Coronary artery (tissue), 2 donors: ENCODE results near the gene KLHL28.
A peak's percentile ranks its signal among the peaks of the same experiment; 100 is the strongest.

ENCODE experiments used
- DNase-seq: peaks from one replicate; pipeline ENCODE4 v3.0.0-alpha.2; 2017; ENCODE audit warnings: low spot score
- H3K27ac ChIP-seq, 2 donors: fragments of 200-600 bp; sonication (generic); one replicate each; pipeline ENCODE4 v1.5.1; 2016 to 2019
- H3K4me3 ChIP-seq: fragments of 200-600 bp; sonication (generic); 2 replicates; pipeline ENCODE4 v1.5.1; 2016; ENCODE audit warnings: mild to moderate bottlenecking, moderate library complexity
- CTCF ChIP-seq: fragments of 200-600 bp; sonication (generic); IDR thresholded peaks from one replicate; pipeline ENCODE4 v1.5.1; 2019; ENCODE audit warnings: antibody characterized with exemption

KLHL28 gene

GRCh38 chr14:44937547-44937946, 24.2 kb downstream of the KLHL28 start:
- TF ChIP-seq CTCF, result no peak
- H3K27ac ChIP-seq, result no peak overlapping the region
- no peak for DNase-seq
- no peak overlapping the region for H3K4me3 ChIP-seq

GRCh38 chr14:44935155-44935554, 26.6 kb downstream of the KLHL28 start:
- TF ChIP-seq CTCF, result no peak

GRCh38 chr14:44928793-44929192, 33.0 kb downstream of the KLHL28 start:
- Histone ChIP-seq H3K27ac (no peak overlapping the region), H3K4me3 (no peak overlapping the region)
- no peak for TF ChIP-seq CTCF
- DNase-seq, result no peak

More at GRCh38 chr14:44935155-44935554, 26.6 kb downstream of the KLHL28 start:
- no peak for DNase-seq
- no peak overlapping the region for H3K4me3 ChIP-seq
- no peak overlapping the region for H3K27ac ChIP-seq

- Histone ChIP-seq H3K27ac (no peak overlapping the region), H3K4me3 (peak overlapping the region; percentile 4)
- TF ChIP-seq CTCF, result no peak
- no peak for DNase-seq
These were observed 46.9 kb downstream of the KLHL28 start for GRCh38 chr14:44914849-44915248.

GRCh38 chr14:44912041-44912869, 49.5 kb downstream of the KLHL28 start:
- H3K4me3 ChIP-seq, result peak overlapping the region; percentile 83
- no peak overlapping the region for H3K27ac ChIP-seq
- TF ChIP-seq CTCF, result no peak
- DNase-seq, result no peak

- Histone ChIP-seq H3K4me3 (no peak overlapping the region), H3K27ac (no peak overlapping the region)
- no peak for TF ChIP-seq CTCF
- DNase-seq, result no peak
These were observed 50.9 kb downstream of the KLHL28 start for GRCh38 chr14:44910821-44911220.

- no peak for TF ChIP-seq CTCF
- DNase-seq, result no peak
- Histone ChIP-seq H3K27ac (no peak overlapping the region), H3K4me3 (no peak overlapping the region)
These were observed 60.1 kb downstream of the KLHL28 start for GRCh38 chr14:44901696-44902095.
